PC-3 (cell line): Measurements from ENCODE around the gene PLCL1. TPM values are rescaled to one million over a fixed set of nuclear protein-coding genes. Genes with fewer than 3 reads are reported as not detected.

Experiments used
- ATAC-seq: fragments of 200-7000 bp; cut with Tn5 transposase; 2 replicates; pipeline ENCODE4 v1.9.1; 2020; ENCODE audit warnings: mild to moderate bottlenecking, moderate library complexity
- BruUV-seq: library from RNA; stranded (reverse); fragments of 400-500 nt; replicated peaks from 2 replicates; lab custom pipeline; 2021; lab: Mats Ljungman, UMichigan
- CTCF ChIA-PET: fragments of 300-600 bp; sonication (Branson Sonifier 250); formaldehyde crosslinking; loops from one replicate; lab custom pipeline; 2022; ENCODE audit warnings: antibody characterized with exemption; lab: Charles Lee
- POLR2A ChIA-PET: fragments of 300-600 bp; sonication (Branson Sonifier 250); formaldehyde crosslinking; loops from one replicate; lab custom pipeline; 2022; ENCODE audit warnings: antibody characterized with exemption; ENCODE audit not compliant: unreplicated experiment; lab: Charles Lee
- DNase-seq: peaks from one replicate; pipeline ENCODE4 v3.0.0-alpha.2; 2015
- H2AFZ ChIP-seq: fragments of 300-600 bp; sonication (generic); 2 replicates; pipeline ENCODE4 v1.6.0; 2016; ENCODE audit warnings: antibody characterized with exemption, low read length
- H3F3A ChIP-seq: fragments of 300-600 bp; sonication (generic); one replicate; pipeline ENCODE4 v1.6.0; 2017; ENCODE audit warnings: antibody characterized with exemption, low read length, control low read depth, mild to moderate bottlenecking; ENCODE audit not compliant: unreplicated experiment
- H3K27ac ChIP-seq: fragments of 300-600 bp; sonication (generic); 2 replicates; pipeline ENCODE4 v1.5.1; 2016; ENCODE audit warnings: mild to moderate bottlenecking, low read length
- H3K27me3 ChIP-seq: fragments of 300-600 bp; sonication (generic); 2 replicates; pipeline ENCODE4 v1.6.1; 2016; ENCODE audit warnings: low read length, mixed read lengths
- H3K36me3 ChIP-seq: fragments of 300-600 bp; sonication (generic); 2 replicates; pipeline ENCODE4 v1.6.1; 2016; ENCODE audit warnings: low read depth, mixed run types, low read length, mixed read lengths
- H3K4me1 ChIP-seq: fragments of 300-600 bp; sonication (generic); 2 replicates; pipeline ENCODE4 v1.5.1; 2016; ENCODE audit warnings: low read length; ENCODE audit not compliant: insufficient read depth
- H3K4me2 ChIP-seq: fragments of 300-600 bp; sonication (generic); 2 replicates; pipeline ENCODE4 v1.6.0; 2016; ENCODE audit warnings: low read length
- H3K4me3 ChIP-seq: fragments of 300-600 bp; sonication (generic); 2 replicates; pipeline ENCODE4 v1.5.1; 2016; ENCODE audit warnings: mild to moderate bottlenecking, low read length, mixed read lengths
- H3K79me2 ChIP-seq: fragments of 300-600 bp; sonication (generic); 2 replicates; pipeline ENCODE4 v1.6.1; 2017; ENCODE audit warnings: low read length, mixed read lengths
- H3K9ac ChIP-seq: fragments of 300-600 bp; sonication (generic); 2 replicates; pipeline ENCODE4 v1.6.0; 2016; ENCODE audit warnings: mild to moderate bottlenecking, low read length
- H3K9me2 ChIP-seq: fragments of 300-600 bp; sonication (generic); replicated peaks from 2 replicates; pipeline ENCODE4 v1.6.1; 2016; ENCODE audit warnings: mixed run types, low read length, mixed read lengths
- H3K9me3 ChIP-seq: fragments of 300-600 bp; sonication (generic); 2 replicates; pipeline ENCODE4 v1.6.1; 2016; ENCODE audit warnings: low read length, mixed read lengths
- H4K20me1 ChIP-seq: fragments of 300-600 bp; sonication (generic); 2 replicates; pipeline ENCODE4 v1.6.1; 2016; ENCODE audit warnings: low read length, mixed read lengths
- EZH2 ChIP-seq: fragments of 300-600 bp; sonication (generic); IDR thresholded peaks from one replicate; pipeline ENCODE4 v1.6.1; 2017; ENCODE audit warnings: antibody characterized with exemption, mild to moderate bottlenecking, low read length; ENCODE audit not compliant: unreplicated experiment
- EZH2phosphoT487 ChIP-seq: fragments of 300-600 bp; sonication (generic); IDR thresholded peaks from 2 replicates; pipeline ENCODE4 v1.6.1; 2018; ENCODE audit warnings: mild to moderate bottlenecking, antibody characterized with exemption, low read length, borderline replicate concordance
- intact Hi-C: fragments of 100-400 bp; cut with micrococcal nuclease; formaldehyde crosslinking; loops from 2 replicates; pipeline ENCODE4 v1.9.0; 2023
- total RNA-seq: library from RNA; depleted of rRNA; stranded (reverse); fragments of >200 nt; gene quantifications from 2 replicates; pipeline ENCODE4 v1.2.3, GENCODE V29; 2014
- TF ChIP-seq, protein P1 (sequence below): fragments of 300-600 bp; sonication (generic); conservative IDR thresholded peaks from 2 replicates; pipeline ENCODE4 v1.5.1; 2017; ENCODE audit warnings: antibody characterized with exemption, low read depth, mild to moderate bottlenecking, low read length

The PLCL1 gene
- total RNA-seq, 1 experiment from 2014 or later, result not detected

- no TSS peak for BruUV-seq
- CTCF ChIA-PET, result no interaction called here
These were observed 59.4 kb downstream of the PLCL1 start for GRCh38 chr2:197863744-197864143.

GRCh38 chr2:197866455-197866854, 62.1 kb downstream of the PLCL1 start:
- no peaks in the 10 kb centered on the region for H3K36me3 ChIP-seq
- TF ChIP-seq, protein P1, sequence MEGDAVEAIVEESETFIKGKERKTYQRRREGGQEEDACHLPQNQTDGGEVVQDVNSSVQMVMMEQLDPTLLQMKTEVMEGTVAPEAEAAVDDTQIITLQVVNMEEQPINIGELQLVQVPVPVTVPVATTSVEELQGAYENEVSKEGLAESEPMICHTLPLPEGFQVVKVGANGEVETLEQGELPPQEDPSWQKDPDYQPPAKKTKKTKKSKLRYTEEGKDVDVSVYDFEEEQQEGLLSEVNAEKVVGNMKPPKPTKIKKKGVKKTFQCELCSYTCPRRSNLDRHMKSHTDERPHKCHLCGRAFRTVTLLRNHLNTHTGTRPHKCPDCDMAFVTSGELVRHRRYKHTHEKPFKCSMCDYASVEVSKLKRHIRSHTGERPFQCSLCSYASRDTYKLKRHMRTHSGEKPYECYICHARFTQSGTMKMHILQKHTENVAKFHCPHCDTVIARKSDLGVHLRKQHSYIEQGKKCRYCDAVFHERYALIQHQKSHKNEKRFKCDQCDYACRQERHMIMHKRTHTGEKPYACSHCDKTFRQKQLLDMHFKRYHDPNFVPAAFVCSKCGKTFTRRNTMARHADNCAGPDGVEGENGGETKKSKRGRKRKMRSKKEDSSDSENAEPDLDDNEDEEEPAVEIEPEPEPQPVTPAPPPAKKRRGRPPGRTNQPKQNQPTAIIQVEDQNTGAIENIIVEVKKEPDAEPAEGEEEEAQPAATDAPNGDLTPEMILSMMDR, result no peak
- TF ChIP-seq EZH2 (no peak), EZH2phosphoT487 (no peak)
- peaks cover 27% of the 10 kb centered on the region for H3K27me3 ChIP-seq
- no peak overlapping the region for H3K27ac ChIP-seq
- no peaks in the 10 kb centered on the region for H3K79me2 ChIP-seq
- no peaks in the 10 kb centered on the region for H4K20me1 ChIP-seq
- BruUV-seq, result no TSS peak
- no peak overlapping the region for H3K4me3 ChIP-seq
- H3K4me2 ChIP-seq, result no peak overlapping the region
- H2AFZ ChIP-seq, result no peak overlapping the region
- CTCF ChIA-PET, result no interaction called here
- H3F3A ChIP-seq, result no peaks in the 10 kb centered on the region
- no peak for ATAC-seq
- intact Hi-C loops, result no loop called here
- no peaks in the 10 kb centered on the region for H3K9me3 ChIP-seq
- H3K9ac ChIP-seq, result no peak overlapping the region
- POLR2A ChIA-PET, result no interaction called here
- no peaks in the 10 kb centered on the region for H3K9me2 ChIP-seq
- DNase-seq, result no peak
- H3K4me1 ChIP-seq, result no peaks in the 10 kb centered on the region

More at GRCh38 chr2:197863744-197864143, 59.4 kb downstream of the PLCL1 start:
- H3K27me3 ChIP-seq, result peaks cover 21% of the 10 kb centered on the region
- intact Hi-C loops, result no loop called here
- H4K20me1 ChIP-seq, result no peaks in the 10 kb centered on the region
- no peaks in the 10 kb centered on the region for H3K9me2 ChIP-seq
- H3K4me3 ChIP-seq, result no peak overlapping the region
- POLR2A ChIA-PET, result no interaction called here
- H3K9me3 ChIP-seq, result no peaks in the 10 kb centered on the region
- H3K79me2 ChIP-seq, result no peaks in the 10 kb centered on the region
- H3K36me3 ChIP-seq, result no peaks in the 10 kb centered on the region
- no peak overlapping the region for H3K27ac ChIP-seq
- no peak overlapping the region for H3K9ac ChIP-seq
- no peak for TF ChIP-seq EZH2phosphoT487
- TF ChIP-seq EZH2, result no peak
- TF ChIP-seq, protein P1, result no peak
- H2AFZ ChIP-seq, result no peak overlapping the region
- H3K4me1 ChIP-seq, result no peaks in the 10 kb centered on the region
- no peak overlapping the region for H3K4me2 ChIP-seq
- H3F3A ChIP-seq, result no peaks in the 10 kb centered on the region
- ATAC-seq (no peak), DNase-seq (no peak)

DNA sequence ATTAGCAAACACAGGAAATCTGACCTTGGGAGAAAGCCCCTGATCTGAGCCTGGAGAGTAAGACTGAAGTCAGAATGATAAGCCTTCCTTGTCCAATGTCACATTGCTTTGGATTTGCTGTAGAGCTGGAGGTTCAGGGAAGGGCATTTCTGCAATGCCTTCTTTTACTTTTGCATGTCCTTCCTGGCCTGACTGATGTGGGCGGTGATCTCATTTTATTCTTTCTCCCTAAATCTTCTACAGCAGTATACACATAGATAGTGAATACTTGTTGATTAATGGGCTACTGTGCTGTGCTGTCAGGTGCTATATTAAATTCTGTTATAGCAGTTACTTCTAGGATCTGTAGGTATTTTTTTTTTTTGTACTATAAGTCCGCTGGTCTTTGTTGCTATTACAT, 62.6 kb downstream of the PLCL1 start:
- intact Hi-C loops, result no loop called here
- ATAC-seq (no peak), DNase-seq (no peak)
- Histone ChIP-seq H3K9ac (no peak overlapping the region), H3K4me3 (no peak overlapping the region), H4K20me1 (no peaks in the 10 kb centered on the region), H3K4me1 (no peaks in the 10 kb centered on the region), H3K4me2 (no peak overlapping the region), H3K9me2 (no peaks in the 10 kb centered on the region), H3K79me2 (no peaks in the 10 kb centered on the region), H3K36me3 (no peaks in the 10 kb centered on the region), H3K27ac (no peak overlapping the region), H3K27me3 (peaks cover 24% of the 10 kb centered on the region), H3K9me3 (no peaks in the 10 kb centered on the region), H3F3A (no peaks in the 10 kb centered on the region), H2AFZ (no peak overlapping the region)
- ChIA-PET CTCF (no interaction called here), POLR2A (no interaction called here)
- no peak for TF ChIP-seq EZH2phosphoT487
- TF ChIP-seq, protein P1, result no peak
- TF ChIP-seq EZH2, result no peak
- BruUV-seq, result no TSS peak
